Measurements from ENCODE around the gene UNC93A.
"Not testable (repeated sequence)": the region's sequence is repeated elsewhere in the genome, so short reads cannot be mapped to it uniquely, and the experiment has no call there.

GRCh38 chr6:167267556-167267898 is 23.6 kb upstream of the UNC93A start:
- TF ChIP-seq POLR2A (IDR thresholded peaks at IDR 0.05; ENCODE audit: low read depth, low read length); POLR2AphosphoS5 (IDR thresholded peaks at IDR 0.05; ENCODE audit: low read depth, low read length); TAF1 (IDR thresholded peaks at IDR 0.05; ENCODE audit: low read depth, low read length); PAX5 (IDR thresholded peaks at IDR 0.05; ENCODE audit: insufficient read depth, low read length, severe bottlenecking): not testable (repeated sequence)

Data from GM12891 (cell line).